SH-SY5Y (cell line): Measurements from ENCODE around the gene DOCK10.

Source experiments
- GATA2 ChIP-seq: IDR thresholded peaks from 2 replicates; pipeline ENCODE4 v1.6.1; 2011; ENCODE audit warnings: mild to moderate bottlenecking, low read depth, low read length
- GATA3 ChIP-seq: IDR thresholded peaks from 2 replicates; pipeline ENCODE4 v1.6.1; 2011; ENCODE audit warnings: low read depth, mild to moderate bottlenecking, low read length, moderate library complexity

GRCh38 chr2:224833986-224834385 is 208.3 kb downstream of the DOCK10 start:
- TF ChIP-seq GATA3 = no peak
- no peak for TF ChIP-seq GATA2
